ENCODE measurements around the gene MUC22.
"Not testable (repeated sequence)": the region's sequence is repeated elsewhere in the genome, so short reads cannot be mapped to it uniquely, and the experiment has no call there.

The MUC22 gene

DNA sequence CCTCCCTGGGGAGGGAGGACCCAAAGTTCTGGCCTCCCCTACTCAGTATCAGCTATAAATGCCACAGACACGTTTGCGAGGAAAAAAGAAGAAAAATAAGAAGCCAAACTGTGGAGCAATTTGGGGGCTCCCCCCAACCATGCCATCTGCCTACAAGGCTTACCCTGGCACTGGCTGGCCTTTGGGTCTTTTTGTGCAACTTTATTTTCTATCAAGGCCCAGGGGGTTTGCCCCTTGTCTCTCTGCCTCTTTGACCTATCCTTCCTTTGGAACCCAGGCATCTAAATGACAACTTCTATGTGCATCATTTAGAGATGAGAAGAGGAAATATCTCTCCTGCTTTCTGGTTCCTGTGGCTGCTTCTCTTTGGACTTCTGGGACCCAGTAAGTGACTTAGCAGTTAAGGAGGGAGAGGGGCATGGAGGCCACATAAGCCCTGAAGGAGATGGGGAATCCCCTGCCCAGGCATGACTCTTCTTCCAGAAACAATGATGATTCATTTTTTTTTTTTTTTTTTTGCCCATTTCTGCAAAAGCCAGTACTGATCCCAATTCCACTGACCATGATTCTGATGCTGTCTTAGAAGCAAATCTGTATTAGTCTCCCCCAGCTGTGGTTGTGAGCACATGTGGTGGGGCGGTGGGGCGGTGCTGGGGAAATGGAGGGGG is at the start of gene MUC22:
MUC22 (plus strand) TSS at position 82 of the 668 bp plus-strand sequence; CDS start at position 315, 233 bp downstream.
- no peak for DNase-seq (ENCODE audit: low read depth)

DNA sequence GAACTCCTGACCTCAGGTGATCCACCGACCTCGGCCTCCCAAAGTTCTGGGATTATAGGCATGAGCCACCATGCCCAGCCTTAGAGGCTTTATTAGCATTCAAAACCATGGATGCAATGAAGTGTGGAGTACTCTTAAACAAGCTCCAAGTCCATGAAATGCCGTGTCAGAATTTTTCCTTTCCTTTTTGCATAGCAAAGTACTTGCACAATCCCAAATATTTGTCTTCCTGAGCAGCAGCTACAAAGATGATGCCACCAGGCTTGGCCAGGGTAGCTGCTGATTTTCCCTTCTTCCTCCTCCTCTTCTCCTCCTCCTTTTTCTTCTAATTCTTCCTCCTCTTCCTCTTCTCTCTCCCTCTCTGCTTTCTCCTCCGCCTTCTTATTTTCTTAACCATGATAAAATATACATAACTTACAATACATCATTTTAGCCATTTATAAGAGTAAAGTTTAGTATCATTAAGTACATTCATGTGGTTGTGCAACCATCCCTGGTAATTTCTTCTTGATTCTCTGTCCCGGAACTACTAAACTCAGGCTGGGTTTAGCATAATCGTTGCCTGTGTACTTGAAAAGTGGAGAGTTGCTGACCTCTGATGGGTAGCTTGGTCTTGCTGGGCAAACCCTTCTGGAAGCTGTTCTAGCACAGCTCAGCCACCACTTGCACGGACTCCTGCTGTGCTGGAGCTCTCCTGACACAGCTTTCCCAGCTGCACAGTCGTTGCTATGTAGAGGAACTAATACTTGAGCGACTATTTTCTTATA is 49.2 kb upstream of the MUC22 start:
- no peak for DNase-seq (ENCODE audit: low read depth)

DNA sequence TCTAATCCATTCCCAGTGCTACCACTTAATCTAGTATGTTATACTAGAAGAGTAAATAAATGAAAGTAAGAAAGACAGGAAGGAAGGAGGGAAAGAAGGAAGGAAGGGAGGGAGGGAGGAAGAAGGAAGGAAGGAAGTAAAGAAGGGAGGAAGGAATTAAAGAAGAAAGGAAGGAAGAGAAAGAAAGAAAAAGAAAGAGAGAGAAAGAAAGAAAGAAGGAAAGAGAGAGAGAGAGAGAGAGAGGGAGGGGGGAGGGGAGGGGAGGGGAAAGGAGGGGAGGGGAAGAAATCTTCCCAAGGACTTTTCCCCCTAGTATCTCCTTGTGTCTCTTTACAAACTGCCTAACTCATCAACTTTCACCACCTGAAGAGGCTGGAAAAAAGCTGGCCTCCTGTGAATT is 47.6 kb upstream of the MUC22 start:
- DNase-seq (ENCODE audit: low read depth) = no peak

DNA sequence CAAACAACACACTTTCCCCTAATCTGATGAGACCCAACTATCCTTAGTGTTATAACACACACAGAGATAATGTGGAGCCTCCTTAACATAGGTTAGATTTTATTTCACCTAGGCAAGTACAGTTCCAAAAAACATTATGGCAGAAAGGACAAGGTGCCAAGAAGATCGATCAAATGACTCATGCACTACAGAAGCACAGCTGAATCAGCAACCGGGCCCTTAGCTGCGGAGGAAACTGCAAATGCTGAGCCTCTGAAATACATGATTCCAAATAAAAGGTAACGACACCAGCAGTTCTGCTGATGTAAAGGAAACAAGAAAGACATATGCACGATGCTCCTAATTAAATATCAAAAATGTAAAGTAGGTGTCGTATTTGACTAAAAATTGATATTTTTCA is 46.6 kb upstream of the MUC22 start:
- DNase-seq (ENCODE audit: low read depth) = no peak

DNA sequence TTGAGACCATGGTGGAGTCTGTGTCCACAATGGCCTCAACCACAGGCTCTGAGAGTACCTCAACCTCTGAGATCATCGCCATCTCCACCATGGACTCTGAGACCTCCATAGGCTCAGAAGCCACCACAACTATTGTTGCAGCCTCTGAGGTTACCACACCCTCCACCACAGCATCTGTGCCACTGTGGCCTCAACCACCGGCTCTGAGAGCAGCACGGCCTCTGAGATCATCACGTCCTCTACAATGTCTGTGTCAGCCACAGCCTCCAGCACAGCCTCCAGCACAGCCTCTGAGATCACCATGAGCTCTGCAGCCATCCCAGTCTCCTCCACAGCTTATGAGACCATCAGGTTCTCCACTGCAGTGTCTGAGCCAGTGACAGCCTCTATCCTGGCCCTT is 46.2 kb upstream of the MUC22 start:
- no peak for DNase-seq (ENCODE audit: low read depth)

DNA sequence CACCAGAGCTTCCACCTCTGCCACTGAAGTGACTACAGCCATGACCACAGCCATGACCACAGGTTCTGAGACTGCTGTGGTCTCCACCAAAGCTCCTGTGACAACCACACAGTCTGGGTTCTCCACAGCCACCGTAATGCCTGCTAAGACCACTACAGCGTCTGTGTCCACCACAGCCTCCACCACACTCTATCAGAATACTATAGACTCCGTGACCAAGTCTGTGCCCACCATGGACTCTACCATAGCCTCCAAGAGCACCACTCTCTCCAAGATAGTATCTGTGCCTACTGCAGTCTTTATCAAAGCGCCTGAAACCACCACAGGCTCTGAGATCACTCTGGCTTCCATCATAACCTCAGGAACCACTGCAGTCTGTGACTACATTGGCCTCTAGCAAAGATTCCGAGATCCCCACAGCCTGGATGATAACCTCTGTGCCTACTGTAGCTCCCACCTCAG is 45.1 kb upstream of the MUC22 start:
- DNase-seq (ENCODE audit: low read depth) = no peak

DNA sequence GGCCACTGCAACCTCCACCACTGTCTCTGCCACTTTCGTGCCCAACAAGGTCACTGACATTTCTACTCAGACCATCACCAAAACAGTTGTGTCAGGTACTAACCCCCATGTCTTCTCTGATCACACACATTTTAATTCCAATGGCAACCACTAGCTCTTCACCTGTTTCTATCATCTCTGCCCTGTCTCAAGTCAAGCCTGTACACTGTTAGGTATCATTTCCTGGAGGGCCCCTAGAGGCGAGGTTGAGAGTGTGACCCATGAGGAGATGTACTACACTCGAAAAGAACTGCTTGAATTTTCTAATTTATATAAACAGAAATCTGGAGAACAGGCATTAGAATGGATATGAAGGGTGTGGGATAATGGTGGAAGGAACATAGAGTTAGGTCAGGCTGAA is 44.1 kb upstream of the MUC22 start:
- no peak for DNase-seq (ENCODE audit: low read depth)

DNA sequence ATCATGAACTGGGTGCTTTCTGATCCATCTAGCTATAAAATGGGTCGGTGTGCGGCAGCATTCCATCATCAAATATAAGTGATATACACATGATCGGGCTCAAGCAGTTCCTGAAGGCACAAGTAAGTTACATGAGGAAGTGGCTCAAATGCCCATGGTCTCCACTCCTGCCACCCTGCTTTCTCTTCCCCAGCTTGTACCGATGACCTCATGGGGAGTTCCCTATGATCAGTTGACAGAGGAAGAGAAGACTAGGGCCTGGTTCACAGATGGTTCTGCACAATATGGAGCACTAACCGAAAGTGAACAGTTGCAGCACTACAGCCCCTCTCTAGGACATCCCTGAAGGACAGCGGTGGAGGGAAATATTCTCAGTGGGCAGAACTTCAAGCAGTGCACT is 41.1 kb upstream of the MUC22 start:
- DNase-seq (ENCODE audit: low read depth) = not testable (repeated sequence)

DNA sequence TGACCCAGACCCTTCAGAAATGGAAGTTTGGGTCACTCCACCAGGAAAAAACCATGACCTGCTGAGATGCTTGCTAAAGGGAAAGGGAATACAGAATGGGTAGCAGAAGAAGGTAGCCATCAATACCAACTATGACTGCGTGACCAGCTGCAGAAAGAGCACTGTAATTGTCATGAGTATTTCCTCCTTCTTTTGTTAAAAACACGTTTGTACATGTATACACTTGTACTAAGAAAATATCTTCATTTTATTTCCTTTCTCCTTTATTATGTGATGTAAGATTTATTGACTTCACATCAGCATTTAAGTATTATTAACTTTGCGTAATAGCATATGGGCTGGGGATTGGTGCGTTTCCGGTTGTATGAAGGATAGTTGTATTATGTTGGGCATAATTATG is 39.3 kb upstream of the MUC22 start:
- no peak for DNase-seq (ENCODE audit: low read depth)

DNA sequence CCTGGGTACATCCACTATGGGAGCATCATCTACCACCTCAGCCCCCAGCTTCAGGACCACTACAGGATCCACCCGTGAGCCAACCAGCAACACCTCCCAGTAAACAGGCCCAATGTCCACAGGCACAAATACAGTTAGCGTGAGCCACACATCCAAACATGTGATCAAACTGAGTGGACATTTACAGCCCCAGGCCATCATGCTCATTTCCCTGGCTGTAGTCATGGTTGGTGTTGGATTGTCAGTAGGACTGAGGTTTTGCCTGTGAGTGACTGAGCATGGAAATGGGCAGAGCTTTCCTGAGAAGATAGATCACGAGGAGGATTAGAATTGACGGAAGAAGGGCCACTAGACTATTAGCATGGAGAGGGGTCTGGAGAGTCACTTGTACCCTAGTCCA is 37.5 kb upstream of the MUC22 start:
- DNase-seq (ENCODE audit: low read depth) = no peak

DNA sequence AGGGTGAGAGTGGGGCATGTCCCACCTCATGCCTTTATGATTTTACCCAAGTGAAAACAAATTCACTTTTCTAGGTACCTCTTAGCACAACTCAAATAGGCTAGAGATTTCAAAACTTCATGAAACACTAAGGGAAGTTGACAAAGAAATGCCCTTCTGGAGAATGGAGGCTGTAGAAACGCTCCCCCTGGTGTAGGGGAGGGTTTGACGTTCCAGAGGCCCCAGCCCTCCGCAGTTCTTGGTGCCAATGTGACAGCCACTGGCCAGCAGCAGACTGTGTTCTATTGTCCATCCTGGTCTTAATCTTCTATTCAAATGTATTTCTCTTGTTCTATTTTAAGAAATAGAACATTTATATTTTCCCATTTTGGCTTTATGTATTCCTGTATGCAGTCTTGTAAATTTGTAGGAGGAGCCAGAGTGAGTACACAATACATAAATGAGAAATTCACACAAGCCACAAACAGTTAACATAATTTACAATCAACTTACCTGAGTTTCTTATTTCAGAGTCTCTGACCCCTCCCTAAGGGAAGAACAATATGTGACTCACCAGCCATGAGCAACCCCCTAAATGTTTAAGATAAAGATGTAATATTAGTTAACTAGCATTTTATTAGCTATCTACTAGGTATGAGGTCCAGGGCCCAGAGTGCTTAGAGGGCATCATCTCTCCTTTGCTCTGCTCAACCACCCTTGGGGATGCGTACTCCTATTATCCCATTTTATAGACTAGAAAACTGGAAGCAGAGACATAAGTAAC is 35.6 kb upstream of the MUC22 start:
- DNase-seq (ENCODE audit: low read depth) = no peak

DNA sequence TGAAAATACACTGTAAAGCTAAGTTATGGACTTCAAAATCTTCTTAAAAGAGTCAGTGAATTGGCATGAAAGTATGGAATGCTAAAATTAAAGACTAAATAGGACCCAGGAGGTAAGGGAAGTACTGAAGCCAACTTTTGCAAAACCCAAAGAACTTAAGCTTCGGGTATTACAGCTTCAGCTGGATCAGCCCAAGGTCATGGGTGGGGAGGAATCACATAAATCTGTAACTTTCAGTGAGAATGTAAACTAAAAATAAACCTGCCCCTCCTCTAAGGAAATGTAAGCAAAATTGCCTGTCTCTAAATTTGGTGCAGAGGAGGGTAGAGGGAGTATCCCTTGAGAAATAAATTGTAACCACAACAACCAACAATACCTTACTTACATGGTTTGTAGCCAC is 31.1 kb upstream of the MUC22 start:
- DNase-seq (ENCODE audit: low read depth) = no peak

DNA sequence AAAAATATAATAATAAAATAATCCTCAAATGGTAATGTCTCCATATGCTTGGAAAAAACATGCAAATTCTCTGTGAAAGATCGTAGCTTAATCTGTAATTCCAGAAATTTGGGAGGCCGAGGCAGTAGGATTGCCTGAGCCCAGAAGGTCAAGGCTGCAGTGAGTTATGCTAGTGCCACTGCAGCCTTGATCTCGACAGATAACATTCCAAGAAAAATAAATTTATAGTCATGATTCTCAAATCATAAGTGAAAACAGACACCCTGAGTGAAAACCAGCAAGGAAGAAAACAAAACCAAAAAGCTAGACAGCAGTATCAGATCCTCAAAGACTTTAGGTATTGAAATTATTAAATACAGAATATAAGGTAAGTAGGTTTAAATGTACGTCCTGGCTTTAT is 30.6 kb upstream of the MUC22 start:
- no peak for DNase-seq (ENCODE audit: low read depth)

DNA sequence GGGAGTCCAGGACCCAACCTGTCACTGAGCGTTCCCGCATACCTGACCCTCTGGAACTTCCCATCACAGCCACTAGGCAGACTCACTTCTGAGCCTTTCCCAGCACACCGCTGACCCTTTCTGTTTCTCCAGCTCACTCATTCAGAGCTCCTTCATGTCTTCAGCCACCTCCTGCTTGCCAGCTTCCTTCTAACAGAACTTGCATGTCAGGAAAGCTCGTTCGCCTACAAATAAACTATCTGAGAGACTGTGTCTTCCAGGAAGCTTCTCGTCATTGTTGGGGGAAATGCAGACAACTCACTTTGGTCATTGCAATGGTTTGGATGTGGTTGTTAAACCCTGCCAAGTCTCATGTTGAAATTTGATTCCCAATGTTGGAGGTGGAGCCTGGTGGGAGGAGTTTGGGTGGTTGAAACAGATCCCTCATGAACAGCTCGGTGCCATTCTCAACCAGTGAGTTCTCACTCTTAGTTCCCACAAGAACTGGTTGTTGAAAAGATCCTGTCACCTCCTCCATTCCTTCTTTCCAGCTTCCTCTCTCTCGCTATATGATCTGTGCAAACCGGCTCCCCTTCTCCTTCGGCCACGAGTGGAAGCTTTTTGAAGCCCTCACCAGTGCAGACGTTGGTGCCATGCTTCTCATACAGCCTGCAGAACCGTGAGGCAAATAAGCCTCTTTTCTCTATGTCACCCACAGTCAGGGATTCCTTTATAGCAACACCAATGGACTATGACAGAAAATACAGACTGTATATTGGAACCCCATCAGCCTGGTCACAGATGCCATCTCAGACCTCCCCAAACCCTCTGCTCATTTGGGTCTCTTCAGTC is 28.1 kb upstream of the MUC22 start:
- DNase-seq (ENCODE audit: low read depth) = no peak

DNA sequence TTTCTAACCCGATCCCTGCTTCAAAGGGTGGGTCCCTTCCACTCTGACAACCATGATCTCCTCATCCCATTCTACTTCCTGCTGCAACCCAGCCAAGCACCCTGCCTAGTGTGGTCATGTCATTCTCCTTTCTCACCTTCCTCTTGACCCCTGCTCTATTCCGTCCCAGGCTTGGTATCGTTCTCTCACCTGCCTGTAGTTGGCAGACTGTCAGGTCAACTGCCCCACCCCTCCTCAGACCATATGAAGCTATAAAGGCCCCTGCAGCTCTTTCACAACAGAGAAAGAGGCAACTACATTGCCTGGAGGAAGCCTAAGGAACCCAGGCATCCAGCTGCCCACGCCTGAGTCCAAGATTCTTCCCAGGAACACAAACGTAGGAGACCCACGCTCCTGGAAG is 26.8 kb upstream of the MUC22 start, which contains the start of gene MUC21:
MUC21 (plus strand) TSS at position 280 of the 400 bp plus-strand sequence. CDS start 241 bp downstream, outside the sequence.
- no peak for DNase-seq (ENCODE audit: low read depth)

DNA sequence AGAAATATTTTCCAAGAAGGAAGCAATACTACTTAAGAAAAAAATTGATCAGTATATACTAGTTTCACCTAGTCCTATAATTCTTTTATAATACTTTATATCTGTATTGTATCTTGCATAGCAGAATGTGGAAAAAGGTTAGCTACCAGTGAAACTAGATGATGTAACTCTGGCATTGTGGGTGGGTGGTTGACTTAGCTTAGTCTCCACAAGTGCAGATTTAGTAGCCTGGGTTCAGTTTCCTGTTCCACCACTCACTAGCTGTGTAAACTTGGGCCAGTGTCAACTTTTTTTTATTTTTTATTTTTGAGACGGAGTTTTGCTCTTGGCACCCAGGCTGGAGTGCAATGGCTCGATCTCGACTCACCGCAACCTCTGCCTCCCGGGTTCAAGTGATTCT is 24.8 kb upstream of the MUC22 start:
- DNase-seq (ENCODE audit: low read depth) = no peak

DNA sequence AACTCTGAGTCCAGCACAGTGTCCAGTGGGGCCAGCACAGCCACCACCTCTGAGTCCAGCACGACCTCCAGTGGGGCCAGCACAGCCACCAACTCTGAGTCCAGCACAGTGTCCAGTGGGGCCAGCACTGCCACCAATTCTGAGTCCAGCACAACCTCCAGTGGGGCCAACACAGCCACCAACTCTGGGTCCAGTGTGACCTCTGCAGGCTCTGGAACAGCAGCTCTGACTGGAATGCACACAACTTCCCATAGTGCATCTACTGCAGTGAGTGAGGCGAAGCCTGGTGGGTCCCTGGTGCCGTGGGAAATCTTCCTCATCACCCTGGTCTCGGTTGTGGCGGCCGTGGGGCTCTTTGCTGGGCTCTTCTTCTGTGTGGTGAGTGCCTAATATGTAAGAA is 23.0 kb upstream of the MUC22 start:
- DNase-seq (ENCODE audit: low read depth) = no peak

DNA sequence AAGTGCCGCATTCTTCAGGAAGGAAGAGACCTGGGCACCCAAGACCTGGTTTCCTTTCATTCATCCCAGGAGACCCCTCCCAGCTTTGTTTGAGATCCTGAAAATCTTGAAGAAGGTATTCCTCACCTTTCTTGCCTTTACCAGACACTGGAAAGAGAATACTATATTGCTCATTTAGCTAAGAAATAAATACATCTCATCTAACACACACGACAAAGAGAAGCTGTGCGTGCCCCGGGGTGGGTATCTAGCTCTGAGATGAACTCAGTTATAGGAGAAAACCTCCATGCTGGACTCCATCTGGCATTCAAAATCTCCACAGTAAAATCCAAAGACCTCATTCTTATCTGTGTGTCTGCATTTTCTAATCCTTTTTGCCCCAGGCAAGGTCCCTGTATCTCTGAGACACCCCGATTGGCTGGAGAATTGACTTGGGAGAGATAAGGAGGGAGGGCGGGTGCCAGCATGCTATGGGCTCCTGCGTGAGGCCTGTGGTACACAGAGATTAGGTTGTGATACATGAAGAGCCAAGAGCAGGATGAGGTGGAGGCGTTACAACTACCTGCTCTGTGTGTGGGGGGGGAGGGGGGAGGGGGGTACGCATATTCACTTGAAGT is 22.0 kb upstream of the MUC22 start:
- no peak for DNase-seq (ENCODE audit: low read depth)

DNA sequence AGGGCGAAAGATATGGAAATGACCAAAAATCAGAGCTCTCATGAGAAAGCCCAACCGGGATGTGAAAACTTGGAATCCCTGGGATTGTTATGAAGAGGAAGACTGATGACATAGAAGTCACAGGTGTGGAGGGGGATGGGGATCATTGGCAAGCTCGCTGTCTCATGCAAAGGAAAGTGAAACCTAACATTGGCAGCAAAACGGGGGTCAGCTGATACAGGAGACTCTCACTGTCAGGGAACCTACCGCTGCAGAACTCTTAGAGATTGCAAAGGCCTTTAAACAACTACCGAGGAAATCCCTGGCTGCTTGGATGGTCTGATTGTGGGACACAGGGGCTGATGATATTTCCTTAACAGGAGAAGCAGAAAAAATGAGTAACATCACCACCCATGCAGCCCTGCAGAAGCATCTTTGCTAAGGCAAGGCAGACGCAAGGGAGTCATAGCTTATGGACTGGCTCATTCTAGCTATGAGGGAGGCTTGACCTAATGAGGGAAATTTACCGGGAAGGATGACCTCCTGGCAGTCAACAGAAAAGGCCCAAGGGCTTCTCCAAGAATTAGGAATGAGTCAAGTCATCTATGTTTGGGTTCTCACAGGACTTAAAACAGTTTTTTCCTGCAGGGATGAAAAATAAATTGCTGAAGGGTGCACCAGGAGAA is 19.7 kb upstream of the MUC22 start:
- DNase-seq (ENCODE audit: low read depth) = no peak

DNA sequence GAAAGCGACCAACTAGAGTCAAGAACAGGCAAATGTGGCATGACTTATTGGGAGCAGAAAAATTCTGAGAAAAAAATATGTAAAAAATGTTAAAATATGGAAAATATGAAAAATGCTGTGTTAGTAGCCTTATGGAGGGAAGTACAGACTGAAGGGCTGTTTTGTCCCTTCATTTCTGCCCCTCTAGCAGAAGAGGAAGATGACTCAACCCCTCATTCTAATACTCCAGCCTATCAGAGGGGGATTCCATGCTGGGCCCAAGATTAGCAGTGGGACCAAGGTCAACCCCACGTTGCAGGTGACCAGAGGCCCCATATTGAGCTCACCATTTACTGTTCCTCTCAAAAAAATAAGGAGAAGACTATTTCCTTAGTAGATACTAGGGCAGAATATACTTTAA is 18.4 kb upstream of the MUC22 start:
- no peak for DNase-seq (ENCODE audit: low read depth)

DNA sequence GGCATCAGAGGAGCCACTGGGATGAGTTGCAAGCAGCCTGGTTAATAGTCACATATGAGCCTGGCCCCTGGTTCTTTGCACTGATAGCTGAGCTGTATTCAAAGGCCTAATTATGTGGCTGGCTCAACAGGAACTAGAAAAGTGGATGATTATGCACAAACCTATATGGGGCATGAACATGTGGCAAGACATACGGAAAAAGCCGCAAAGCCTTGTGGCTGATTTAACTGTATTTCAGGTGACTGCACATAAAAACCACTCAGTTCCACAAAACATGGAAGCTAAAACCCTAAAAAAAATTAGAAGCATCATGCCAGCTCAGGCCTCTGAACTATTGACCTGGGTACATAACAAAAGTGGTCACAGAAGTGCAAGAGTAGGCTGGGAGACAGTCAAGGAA is 13.0 kb upstream of the MUC22 start:
- DNase-seq (ENCODE audit: low read depth) = no peak
